GM12875 (cell line): ENCODE results near the gene CDH4.

Source experiments
- H3K4me3 ChIP-seq: one replicate; pipeline ENCODE4 v1.5.1; 2011; ENCODE audit warnings: low read depth, low read length, control low read depth
- TF ChIP-seq, protein P1 (sequence below): IDR thresholded peaks from 2 replicates; pipeline ENCODE4 v1.5.1; 2011; ENCODE audit warnings: low read depth, mild to moderate bottlenecking, control low read depth, inconsistent platforms, low read length, moderate library complexity, borderline replicate concordance; ENCODE audit not compliant: insufficient read depth

CDH4 gene

DNA sequence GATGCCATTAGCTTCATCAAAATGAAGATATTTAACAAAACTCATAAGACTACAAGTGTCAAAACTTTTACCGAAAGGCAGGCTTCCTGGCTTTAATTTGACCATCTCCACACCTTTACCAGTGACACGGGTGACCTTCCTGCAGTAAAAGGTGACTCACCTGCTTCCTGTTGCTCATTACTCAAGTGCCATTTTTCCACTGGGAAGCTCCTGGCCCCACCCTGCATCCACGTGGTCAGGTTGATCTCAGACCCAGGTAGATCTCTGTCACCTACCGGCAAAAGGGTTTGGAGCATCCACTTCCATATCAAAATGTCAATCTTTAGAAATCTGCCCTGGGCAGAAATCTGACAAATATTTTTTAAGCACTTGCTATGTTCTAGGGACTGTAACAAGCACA is 31.9 kb upstream of the CDH4 start:
- H3K4me3 ChIP-seq: no peak overlapping the region
- TF ChIP-seq, protein P1, sequence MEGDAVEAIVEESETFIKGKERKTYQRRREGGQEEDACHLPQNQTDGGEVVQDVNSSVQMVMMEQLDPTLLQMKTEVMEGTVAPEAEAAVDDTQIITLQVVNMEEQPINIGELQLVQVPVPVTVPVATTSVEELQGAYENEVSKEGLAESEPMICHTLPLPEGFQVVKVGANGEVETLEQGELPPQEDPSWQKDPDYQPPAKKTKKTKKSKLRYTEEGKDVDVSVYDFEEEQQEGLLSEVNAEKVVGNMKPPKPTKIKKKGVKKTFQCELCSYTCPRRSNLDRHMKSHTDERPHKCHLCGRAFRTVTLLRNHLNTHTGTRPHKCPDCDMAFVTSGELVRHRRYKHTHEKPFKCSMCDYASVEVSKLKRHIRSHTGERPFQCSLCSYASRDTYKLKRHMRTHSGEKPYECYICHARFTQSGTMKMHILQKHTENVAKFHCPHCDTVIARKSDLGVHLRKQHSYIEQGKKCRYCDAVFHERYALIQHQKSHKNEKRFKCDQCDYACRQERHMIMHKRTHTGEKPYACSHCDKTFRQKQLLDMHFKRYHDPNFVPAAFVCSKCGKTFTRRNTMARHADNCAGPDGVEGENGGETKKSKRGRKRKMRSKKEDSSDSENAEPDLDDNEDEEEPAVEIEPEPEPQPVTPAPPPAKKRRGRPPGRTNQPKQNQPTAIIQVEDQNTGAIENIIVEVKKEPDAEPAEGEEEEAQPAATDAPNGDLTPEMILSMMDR: no peak

DNA sequence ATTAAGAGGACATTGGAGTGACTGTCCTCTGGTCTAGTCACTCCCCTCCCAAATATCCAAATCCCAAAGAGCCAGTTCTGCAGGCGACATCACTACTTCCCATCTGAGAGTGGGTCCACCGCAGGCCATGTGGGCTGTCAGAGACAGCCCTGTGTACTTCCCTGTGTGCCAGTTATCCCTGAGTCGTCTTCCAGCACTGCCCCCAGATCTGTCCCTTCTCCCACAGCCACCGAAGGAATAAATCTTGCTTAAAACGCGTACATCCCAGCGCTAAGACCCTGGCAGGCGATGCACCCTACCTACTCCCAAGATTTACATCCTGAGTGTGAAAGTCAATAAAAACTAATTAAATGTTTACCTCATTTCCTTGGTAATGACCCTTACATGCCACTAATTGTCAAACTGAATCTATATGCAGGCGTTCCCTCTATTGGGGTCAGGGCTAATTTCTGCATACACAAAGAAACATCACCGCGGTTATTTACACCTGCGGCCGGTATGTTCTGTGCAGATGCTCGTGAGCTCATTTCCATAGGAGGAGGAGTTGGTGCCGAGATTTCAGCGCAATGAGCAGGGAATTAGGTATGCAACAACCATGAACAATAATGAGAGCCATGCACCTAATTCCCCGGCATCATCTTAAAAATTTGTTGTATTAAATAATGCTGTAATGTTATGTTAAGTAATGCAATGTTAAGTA is 31.3 kb upstream of the CDH4 start:
- TF ChIP-seq, protein P1: no peak
- no peak overlapping the region for H3K4me3 ChIP-seq

DNA sequence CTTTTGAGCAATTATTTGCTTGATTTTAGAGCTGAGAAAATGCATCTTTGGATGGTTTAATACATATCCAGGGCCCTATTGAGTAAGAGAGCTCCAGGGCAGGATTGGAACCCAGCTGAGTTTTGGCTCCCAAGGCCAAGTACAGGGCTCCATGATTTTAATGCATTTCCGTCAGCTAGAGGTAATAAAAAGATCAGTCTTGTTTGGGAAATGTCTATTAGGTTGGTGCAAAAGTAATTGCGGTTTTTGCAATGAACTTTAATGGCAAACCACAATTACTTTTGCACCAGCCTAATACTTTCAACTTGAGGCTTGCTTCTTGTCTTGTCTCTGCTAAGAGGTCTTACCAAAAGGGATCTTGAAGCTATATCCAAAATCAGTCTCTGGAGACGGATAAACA is 29.4 kb upstream of the CDH4 start:
- TF ChIP-seq, protein P1: no peak
- H3K4me3 ChIP-seq: no peak overlapping the region

DNA sequence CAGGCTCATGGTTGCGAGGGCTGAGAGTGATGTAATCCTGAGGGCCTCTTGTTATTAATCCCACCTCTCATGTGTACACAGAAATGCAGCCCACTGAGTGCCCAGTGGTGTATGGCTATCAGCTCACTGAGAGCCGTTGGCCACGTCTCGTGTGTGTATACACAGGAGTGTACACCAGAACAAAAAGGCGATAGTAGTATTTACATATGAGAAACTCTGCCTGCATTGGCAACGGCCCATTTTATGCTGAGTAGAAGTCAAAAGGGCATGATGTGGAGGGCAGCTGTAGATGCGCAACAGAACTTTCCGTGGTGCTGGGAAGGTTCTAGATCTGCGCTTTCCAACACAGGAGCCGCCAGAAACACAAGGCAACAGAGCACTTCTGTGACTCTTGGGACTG is 28.9 kb upstream of the CDH4 start:
- TF ChIP-seq, protein P1: no peak
- no peak overlapping the region for H3K4me3 ChIP-seq

DNA sequence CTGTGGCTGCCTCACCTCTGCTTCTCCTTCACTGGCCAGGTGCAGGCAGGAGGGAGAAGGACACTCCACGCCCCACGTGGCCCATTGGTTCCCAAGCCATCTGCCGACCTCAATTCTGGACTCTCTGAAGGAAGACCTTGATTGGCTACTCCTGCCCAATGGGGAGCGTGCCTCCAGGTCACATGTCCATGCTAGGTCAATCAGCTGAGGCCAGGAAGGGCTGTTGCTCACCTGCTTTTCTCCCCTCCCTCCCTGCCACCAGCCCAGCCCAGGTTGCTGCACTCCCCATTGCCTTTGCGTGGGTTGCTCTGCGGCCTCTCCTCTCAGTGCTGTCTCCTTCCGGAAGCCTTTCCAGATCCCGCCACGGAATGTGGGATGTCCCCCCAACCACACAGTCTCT is 21.9 kb upstream of the CDH4 start:
- no peak overlapping the region for H3K4me3 ChIP-seq
- TF ChIP-seq, protein P1: no peak

DNA sequence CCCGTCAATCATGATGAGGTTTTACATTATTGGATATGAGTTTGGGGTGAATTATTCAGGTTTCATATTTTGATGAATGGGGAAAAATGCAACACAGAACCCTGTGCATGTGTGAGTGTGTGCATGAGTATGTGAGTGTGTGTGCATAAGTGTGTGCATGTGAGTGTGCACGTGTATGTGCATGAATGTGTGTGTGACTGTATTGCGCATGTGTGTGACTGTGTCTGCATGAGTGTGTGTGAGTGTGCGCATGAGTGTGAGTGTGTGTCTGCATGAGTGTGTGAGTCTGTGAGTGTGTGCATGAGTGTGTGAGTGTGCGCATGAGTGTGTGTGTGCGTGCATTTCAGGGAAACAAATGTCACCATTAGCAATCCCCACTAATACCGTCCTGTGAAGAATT is 18.5 kb upstream of the CDH4 start:
- no peak overlapping the region for H3K4me3 ChIP-seq
- TF ChIP-seq, protein P1: no peak

DNA sequence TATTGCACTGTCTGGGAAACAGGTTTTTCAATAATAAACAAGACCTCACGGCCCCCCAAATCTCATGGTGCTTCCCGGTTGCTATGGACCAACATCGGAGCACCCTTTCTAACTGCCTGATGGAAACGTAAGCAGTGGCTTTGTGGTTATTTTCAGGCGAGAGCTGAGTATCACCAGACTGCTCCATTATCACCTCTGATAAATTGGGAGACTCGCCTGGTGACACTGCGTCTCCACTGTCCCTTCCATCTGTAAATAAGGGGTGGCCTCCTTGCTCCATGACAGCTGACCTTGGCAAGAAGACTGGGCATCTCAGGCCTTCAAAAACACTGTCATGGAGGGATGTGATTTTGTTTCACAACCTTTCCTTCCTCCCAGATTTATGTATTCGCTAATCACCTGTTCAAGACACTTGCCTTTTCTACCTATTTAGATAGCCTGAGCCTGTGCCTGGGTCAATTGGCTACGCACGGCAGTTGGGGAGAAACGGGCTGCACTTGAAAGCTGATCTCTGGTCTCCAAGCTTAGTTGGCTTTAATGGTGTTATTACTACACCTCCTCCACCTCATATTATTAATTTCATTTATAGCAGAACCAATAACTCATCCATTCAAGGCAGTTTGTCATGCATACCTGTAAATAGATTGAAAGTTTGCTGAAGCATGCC is 17.7 kb upstream of the CDH4 start:
- TF ChIP-seq, protein P1: no peak
- no peak overlapping the region for H3K4me3 ChIP-seq
